ENCODE data around the gene IDI1. TPM values are rescaled to one million over a fixed set of nuclear protein-coding genes. Genes with fewer than 3 reads are reported as not detected.
"Not testable (repeated sequence)": the region's sequence is repeated elsewhere in the genome, so short reads cannot be mapped to it uniquely, and the experiment has no call there.

IDI1 gene
- total RNA-seq, 1 experiment from 2014 or later, result 30.2 TPM

GRCh38 chr10:1010703-1011102 is 38.2 kb downstream of the IDI1 start:
- H3K27me3 ChIP-seq (ENCODE audit: low read length), result no peaks in the 10 kb centered on the region
- H3K4me1 ChIP-seq (ENCODE audit: insufficient read depth, low read length), result no peaks in the 10 kb centered on the region
- ChIA-PET CTCF (no interaction called here), POLR2A (ENCODE audit: unreplicated experiment) (no interaction called here)
- H3K9me2 ChIP-seq (replicated peaks; ENCODE audit: low read length), result no peaks in the 10 kb centered on the region
- TF ChIP-seq CTCF (conservative IDR thresholded peaks at IDR 0.05; ENCODE audit: low read depth, low read length), result no peak
- no peak for TF ChIP-seq EZH2phosphoT487 (IDR thresholded peaks at IDR 0.05; ENCODE audit: borderline replicate concordance, low read length)
- no peak for TF ChIP-seq EZH2 (IDR thresholded peaks at IDR 0.05; ENCODE audit: low read length, unreplicated experiment)
- no TSS peak for BruUV-seq (replicated peaks)
- ATAC-seq (no peak), DNase-seq (no peak)
- no peak overlapping the region for H3K27ac ChIP-seq (ENCODE audit: low read length)
- no peak overlapping the region for H3K4me2 ChIP-seq (ENCODE audit: low read length)
- no peaks in the 10 kb centered on the region for H3K79me2 ChIP-seq (ENCODE audit: low read length)
- no peak overlapping the region for H3K4me3 ChIP-seq (ENCODE audit: low read length)
- H3F3A ChIP-seq (ENCODE audit: low read length, unreplicated experiment), result no peaks in the 10 kb centered on the region
- peaks cover 15% of the 10 kb centered on the region for H3K36me3 ChIP-seq (ENCODE audit: low read depth, low read length)
- no peaks in the 10 kb centered on the region for H4K20me1 ChIP-seq (ENCODE audit: low read length)
- H3K9me3 ChIP-seq (ENCODE audit: low read length), result no peaks in the 10 kb centered on the region
- H2AFZ ChIP-seq (ENCODE audit: low read length), result no peak overlapping the region
- intact Hi-C loops (cut with micrococcal nuclease), result no loop called here
- no peak overlapping the region for H3K9ac ChIP-seq (ENCODE audit: low read length)

- H3F3A ChIP-seq (ENCODE audit: low read length, unreplicated experiment); H3K4me2 ChIP-seq (ENCODE audit: low read length); ATAC-seq; POLR2A ChIA-PET (ENCODE audit: unreplicated experiment); intact Hi-C loops (cut with micrococcal nuclease); H3K27me3 ChIP-seq (ENCODE audit: low read length); H2AFZ ChIP-seq (ENCODE audit: low read length); CTCF ChIA-PET; H3K79me2 ChIP-seq (ENCODE audit: low read length); H3K27ac ChIP-seq (ENCODE audit: low read length); H3K4me3 ChIP-seq (ENCODE audit: low read length); H3K4me1 ChIP-seq (ENCODE audit: insufficient read depth, low read length); H3K9ac ChIP-seq (ENCODE audit: low read length); DNase-seq; H3K9me3 ChIP-seq (ENCODE audit: low read length); H3K9me2 ChIP-seq (replicated peaks; ENCODE audit: low read length); BruUV-seq (replicated peaks); H4K20me1 ChIP-seq (ENCODE audit: low read length): not testable (repeated sequence)
- H3K36me3 ChIP-seq (ENCODE audit: low read depth, low read length), result peaks cover 16% of the 10 kb centered on the region
These were observed 39.0 kb downstream of the IDI1 start for GRCh38 chr10:1009947-1010346.

GRCh38 chr10:1009071-1009494 is 39.8 kb downstream of the IDI1 start:
- ChIA-PET CTCF (no interaction called here), POLR2A (ENCODE audit: unreplicated experiment) (no interaction called here)
- Histone ChIP-seq H3K36me3 (ENCODE audit: low read depth, low read length) (peaks cover 16% of the 10 kb centered on the region), H2AFZ (ENCODE audit: low read length) (no peak overlapping the region), H3K4me2 (ENCODE audit: low read length) (no peak overlapping the region), H3K79me2 (ENCODE audit: low read length) (no peaks in the 10 kb centered on the region; the same call in 1 of the 2 replicates), H3K27ac (ENCODE audit: low read length) (no peak overlapping the region), H3K27me3 (ENCODE audit: low read length) (no peaks in the 10 kb centered on the region), H3K4me1 (ENCODE audit: insufficient read depth, low read length) (no peaks in the 10 kb centered on the region), H3F3A (ENCODE audit: low read length, unreplicated experiment) (no peaks in the 10 kb centered on the region), H3K9me3 (ENCODE audit: low read length) (no peaks in the 10 kb centered on the region), H3K9ac (ENCODE audit: low read length) (no peak overlapping the region), H3K9me2 (replicated peaks; ENCODE audit: low read length) (no peaks in the 10 kb centered on the region), H3K4me3 (ENCODE audit: low read length) (no peak overlapping the region), H4K20me1 (ENCODE audit: low read length) (no peaks in the 10 kb centered on the region)
- ATAC-seq (no peak), DNase-seq (no peak)
- BruUV-seq (replicated peaks), result no TSS peak
- no peak for TF ChIP-seq EZH2 (IDR thresholded peaks at IDR 0.05; ENCODE audit: low read length, unreplicated experiment)
- TF ChIP-seq CTCF (conservative IDR thresholded peaks at IDR 0.05; ENCODE audit: low read depth, low read length), result no peak
- no peak for TF ChIP-seq EZH2phosphoT487 (IDR thresholded peaks at IDR 0.05; ENCODE audit: borderline replicate concordance, low read length)
- intact Hi-C loops (cut with micrococcal nuclease), result no loop called here

Data from PC-3 (cell line).